KMS-11 (cell line): ENCODE data around the gene ARMC7.
"Not testable (repeated sequence)": the region's sequence is repeated elsewhere in the genome, so short reads cannot be mapped to it uniquely, and the experiment has no call there.

Source experiments
- H2AFZ ChIP-seq: fragments of 200-600 bp; sonication (generic); 2 replicates; pipeline ENCODE4 v1.6.1; 2016; ENCODE audit warnings: antibody characterized with exemption, mixed run types, low read depth
- H3K27ac ChIP-seq: fragments of 200-600 bp; sonication (generic); 2 replicates; pipeline ENCODE4 v1.6.1; 2016; ENCODE audit warnings: mild to moderate bottlenecking, mixed run types
- H3K27me3 ChIP-seq: fragments of 200-600 bp; sonication (generic); 2 replicates; pipeline ENCODE4 v1.6.1; 2017; ENCODE audit warnings: mild to moderate bottlenecking, low read depth, mixed run types, moderate library complexity; ENCODE audit not compliant: insufficient read depth
- H3K36me3 ChIP-seq: fragments of 200-600 bp; sonication (generic); 2 replicates; pipeline ENCODE4 v1.6.1; 2017; ENCODE audit warnings: mild to moderate bottlenecking, mixed run types; ENCODE audit not compliant: insufficient read depth
- H3K4me1 ChIP-seq: fragments of 200-600 bp; sonication (generic); 2 replicates; pipeline ENCODE4 v1.6.1; 2016; ENCODE audit warnings: mild to moderate bottlenecking, low read depth, mixed run types; ENCODE audit not compliant: poor library complexity, severe bottlenecking
- H3K4me2 ChIP-seq: fragments of 200-600 bp; sonication (generic); 2 replicates; pipeline ENCODE4 v1.7.0; 2016; ENCODE audit warnings: mild to moderate bottlenecking, mixed run types
- H3K4me3 ChIP-seq: fragments of 200-600 bp; sonication (generic); IDR thresholded peaks from 2 replicates; pipeline ENCODE4 v1.6.1; 2017; ENCODE audit warnings: low read depth, low read length, mixed read lengths; ENCODE audit not compliant: insufficient read depth
- H3K79me2 ChIP-seq: fragments of 200-600 bp; sonication (generic); 2 replicates; pipeline ENCODE4 v1.6.1; 2016; ENCODE audit warnings: low read depth, mixed run types; ENCODE audit not compliant: insufficient read depth
- H3K9ac ChIP-seq: fragments of 200-600 bp; sonication (generic); 2 replicates; pipeline ENCODE4 v1.6.1; 2016; ENCODE audit warnings: mild to moderate bottlenecking, mixed run types
- H4K20me1 ChIP-seq: fragments of 200-600 bp; sonication (generic); 2 replicates; pipeline ENCODE4 v1.6.1; 2016; ENCODE audit warnings: mild to moderate bottlenecking, mixed run types; ENCODE audit not compliant: insufficient read depth
- TF ChIP-seq, protein P1 (sequence below): fragments of 200-600 bp; sonication (generic); conservative IDR thresholded peaks from 2 replicates; pipeline ENCODE4 v1.6.1; 2017; ENCODE audit warnings: low read depth, mild to moderate bottlenecking, antibody characterized with exemption, low read length, moderate library complexity, mixed read lengths

Gene ARMC7

DNA sequence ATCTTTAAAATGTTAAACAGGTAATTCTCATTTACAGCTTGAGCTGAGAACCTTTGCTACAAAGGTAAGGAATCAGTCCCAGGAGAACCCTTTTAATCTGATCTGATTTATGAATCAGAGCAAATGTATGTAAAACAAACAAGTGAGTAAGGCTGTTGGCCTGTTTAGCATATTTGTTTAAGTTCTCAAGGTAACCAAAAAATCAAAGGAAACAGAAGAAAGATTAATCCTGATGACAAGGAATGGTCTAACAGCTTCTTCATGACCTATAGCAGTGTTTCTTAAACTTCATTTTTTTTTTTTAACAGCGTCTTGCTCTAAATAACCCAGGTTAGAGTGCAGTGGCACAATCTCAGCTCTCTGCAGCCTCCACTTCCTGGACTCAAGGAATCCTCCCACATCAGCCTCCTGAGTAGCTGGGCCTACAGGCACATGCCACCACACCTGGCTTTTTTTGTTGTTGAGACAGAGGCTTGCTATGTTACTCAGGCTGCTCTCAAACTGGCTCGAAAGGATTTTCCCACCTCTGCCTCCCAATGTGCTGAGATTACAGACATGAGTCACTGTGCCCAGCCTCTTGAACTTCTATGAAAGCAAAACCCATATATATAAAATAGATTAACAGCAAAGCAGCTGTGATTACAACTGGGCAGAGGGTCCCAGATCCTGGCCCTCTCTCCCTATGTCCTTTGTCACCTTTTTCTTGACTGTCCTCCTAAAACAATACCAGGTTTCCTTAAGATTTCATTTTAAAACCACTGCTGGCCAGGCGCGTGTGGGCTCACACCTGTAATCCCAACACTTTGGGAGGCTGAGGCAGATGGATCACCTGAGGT is 49.6 kb downstream of the ARMC7 start:
- Histone ChIP-seq H3K4me1 (peaks cover 11% of the 10 kb centered on the region), H3K4me3 (no peak overlapping the region), H3K79me2 (peaks cover 4% of the 10 kb centered on the region; the same call in 1 of the 2 replicates), H3K4me2 (no peak overlapping the region), H4K20me1 (no peaks in the 10 kb centered on the region), H3K9ac (no peak overlapping the region), H2AFZ (no peak overlapping the region), H3K27me3 (no peaks in the 10 kb centered on the region), H3K36me3 (no peaks in the 10 kb centered on the region), H3K27ac (no peak overlapping the region)
- TF ChIP-seq, protein P1, sequence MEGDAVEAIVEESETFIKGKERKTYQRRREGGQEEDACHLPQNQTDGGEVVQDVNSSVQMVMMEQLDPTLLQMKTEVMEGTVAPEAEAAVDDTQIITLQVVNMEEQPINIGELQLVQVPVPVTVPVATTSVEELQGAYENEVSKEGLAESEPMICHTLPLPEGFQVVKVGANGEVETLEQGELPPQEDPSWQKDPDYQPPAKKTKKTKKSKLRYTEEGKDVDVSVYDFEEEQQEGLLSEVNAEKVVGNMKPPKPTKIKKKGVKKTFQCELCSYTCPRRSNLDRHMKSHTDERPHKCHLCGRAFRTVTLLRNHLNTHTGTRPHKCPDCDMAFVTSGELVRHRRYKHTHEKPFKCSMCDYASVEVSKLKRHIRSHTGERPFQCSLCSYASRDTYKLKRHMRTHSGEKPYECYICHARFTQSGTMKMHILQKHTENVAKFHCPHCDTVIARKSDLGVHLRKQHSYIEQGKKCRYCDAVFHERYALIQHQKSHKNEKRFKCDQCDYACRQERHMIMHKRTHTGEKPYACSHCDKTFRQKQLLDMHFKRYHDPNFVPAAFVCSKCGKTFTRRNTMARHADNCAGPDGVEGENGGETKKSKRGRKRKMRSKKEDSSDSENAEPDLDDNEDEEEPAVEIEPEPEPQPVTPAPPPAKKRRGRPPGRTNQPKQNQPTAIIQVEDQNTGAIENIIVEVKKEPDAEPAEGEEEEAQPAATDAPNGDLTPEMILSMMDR, result no peak

DNA sequence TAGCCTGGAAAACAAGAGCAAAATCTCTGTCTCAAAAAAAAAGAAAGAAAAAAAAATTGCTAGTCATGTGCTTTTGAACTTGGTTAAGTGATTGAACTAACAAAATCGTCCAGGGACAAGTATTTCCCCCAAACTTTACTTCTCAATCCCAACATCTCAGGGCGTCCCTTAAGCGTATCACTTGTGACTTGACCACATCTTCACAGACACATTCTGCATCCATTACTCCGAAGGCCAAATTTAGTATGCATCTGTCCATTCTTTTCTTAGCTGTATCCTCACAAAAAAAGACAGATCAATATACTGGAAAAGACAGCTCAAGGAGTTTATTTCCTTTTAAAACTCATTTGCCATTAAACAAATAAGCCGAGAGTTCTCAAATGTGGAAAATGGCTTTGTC is 50.4 kb downstream of the ARMC7 start:
- Histone ChIP-seq H3K9ac (no peak overlapping the region), H2AFZ (no peak overlapping the region), H3K79me2 (peaks cover 4% of the 10 kb centered on the region; the same call in 1 of the 2 replicates), H3K27ac (no peak overlapping the region), H3K4me3 (no peak overlapping the region), H3K4me1 (peaks cover 5% of the 10 kb centered on the region), H3K4me2 (no peak overlapping the region), H3K36me3 (no peaks in the 10 kb centered on the region), H4K20me1 (no peaks in the 10 kb centered on the region), H3K27me3 (no peaks in the 10 kb centered on the region)
- TF ChIP-seq, protein P1, result no peak

DNA sequence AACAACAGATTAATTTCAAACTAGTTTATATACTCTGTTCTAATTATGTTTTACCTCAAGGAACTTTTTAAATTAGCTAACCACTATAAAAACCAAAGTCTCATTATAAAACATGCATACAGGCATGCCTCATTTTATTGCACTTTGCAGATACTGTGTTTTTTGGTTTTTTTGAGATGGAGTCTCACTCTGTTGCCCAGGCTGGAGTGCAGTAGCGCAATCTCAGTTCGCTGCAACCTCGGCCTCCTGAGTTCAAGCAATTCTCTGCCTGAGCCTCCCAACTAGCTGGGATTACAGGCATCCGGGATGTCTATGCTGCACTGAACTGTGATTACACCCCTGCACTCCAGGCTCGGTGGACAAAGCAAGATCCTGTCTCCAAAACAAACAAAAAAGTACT is 53.3 kb downstream of the ARMC7 start:
- Histone ChIP-seq H2AFZ (no peak overlapping the region), H3K4me2 (no peak overlapping the region), H3K79me2 (peaks cover 4% of the 10 kb centered on the region; the same call in 1 of the 2 replicates), H3K27me3 (no peaks in the 10 kb centered on the region), H3K4me3 (no peak overlapping the region), H3K4me1 (no peaks in the 10 kb centered on the region), H3K27ac (no peak overlapping the region), H3K9ac (no peak overlapping the region), H3K36me3 (no peaks in the 10 kb centered on the region), H4K20me1 (no peaks in the 10 kb centered on the region)
- TF ChIP-seq, protein P1, result no peak

DNA sequence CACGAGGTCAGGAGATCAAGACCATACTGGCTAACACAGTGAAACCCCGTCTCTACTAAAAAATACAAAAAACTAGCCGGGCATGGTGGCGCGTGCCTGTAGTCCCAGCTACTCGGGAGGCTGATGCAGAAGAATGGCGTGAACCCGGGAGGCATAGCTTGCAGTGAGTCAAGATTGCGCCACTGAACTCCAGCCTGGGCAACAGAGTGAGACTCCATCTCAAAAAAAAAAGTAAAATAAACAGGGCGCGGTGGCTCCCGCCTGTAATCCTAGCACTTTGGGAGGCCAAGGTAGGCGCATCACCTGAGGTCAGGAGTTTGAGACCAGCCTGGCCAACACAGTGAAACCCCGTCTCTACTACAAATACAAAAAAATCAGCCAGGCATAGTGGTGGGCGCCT is 54.8 kb downstream of the ARMC7 start:
- H2AFZ ChIP-seq, H3K27ac ChIP-seq, H3K4me3 ChIP-seq, H4K20me1 ChIP-seq, H3K9ac ChIP-seq, H3K4me2 ChIP-seq, H3K4me1 ChIP-seq, H3K36me3 ChIP-seq, H3K27me3 ChIP-seq: not testable (repeated sequence)
- peaks cover 11% of the 10 kb centered on the region; the same call in 1 of the 2 replicates for H3K79me2 ChIP-seq

DNA sequence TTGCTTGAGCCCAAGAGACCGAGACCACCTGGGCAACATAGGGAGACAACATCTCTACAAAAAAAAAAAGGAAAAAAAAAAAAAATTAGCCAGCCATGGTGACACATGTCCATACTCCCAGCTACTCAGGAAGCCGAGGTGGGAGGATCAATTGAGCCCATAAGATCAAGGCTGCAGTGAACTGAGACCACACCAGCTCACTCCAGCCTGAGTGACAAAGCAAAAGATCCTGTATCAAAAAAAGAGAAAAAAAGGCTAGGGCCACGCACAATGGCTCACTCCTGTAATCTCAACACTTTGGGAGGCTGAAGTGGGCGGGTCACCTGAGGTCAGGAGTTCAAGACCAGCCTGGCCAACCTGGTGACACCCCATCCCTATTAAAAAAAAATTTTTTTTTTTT is 59.2 kb downstream of the ARMC7 start:
- TF ChIP-seq, protein P1, result no peak
- H4K20me1 ChIP-seq, result 0 out of 2 replicates have a peak, but pooled peaks cover 7% of the 10 kb centered on the region
- H3K4me1 ChIP-seq, result peaks cover 3% of the 10 kb centered on the region
- no peaks in the 10 kb centered on the region for H3K27me3 ChIP-seq
- H3K4me2 ChIP-seq, result no peak overlapping the region
- H2AFZ ChIP-seq, result no peak overlapping the region
- no peak overlapping the region for H3K27ac ChIP-seq
- H3K4me3 ChIP-seq, result no peak overlapping the region
- peaks cover 47% of the 10 kb centered on the region for H3K79me2 ChIP-seq
- peaks cover 7% of the 10 kb centered on the region; the same call in 1 of the 2 replicates for H3K36me3 ChIP-seq
- no peak overlapping the region for H3K9ac ChIP-seq
